ENCODE measurements around the gene DEDD. TPM values are rescaled to one million over a fixed set of nuclear protein-coding genes. Genes with fewer than 3 reads are reported as not detected.

The DEDD gene
- total RNA-seq (2022) = 40.4 and 45.7 TPM in 2 replicates
- Bru-seq, nascent RNA = percentile 80 among the genes with signal in this experiment
- percentile 81 among the genes with signal in this experiment for BruChase-seq, experiment 1, labeled RNA remaining after a 6-hour chase
- percentile 87 among the genes with signal in this experiment for BruChase-seq, experiment 2, labeled RNA remaining after a 2-hour chase
- long read RNA-seq, transcript DEDD-203 (6 exons, 2,300 nt) = minor isoform, 6 of 68 reads
- long read RNA-seq, transcript DEDD-202 (6 exons, 2,345 nt) = major isoform, 45 of 68 reads
- long read RNA-seq, partial matches to known transcripts = 3 of 68 reads
- long read RNA-seq, other reads (novel, unspliced or antisense) = 14 of 68 reads

GRCh38 chr1:161132410-161133219 lies at the start of gene DEDD:
TSS of gene DEDD (minus strand) at chr1:161132667. CDS start at chr1:161124462, 8,205 bp downstream.
- TF ChIP-seq CTCF (IDR thresholded peaks at IDR 0.05; ENCODE audit: unreplicated experiment) = no peak
- H3K36me3 Mint-ChIP-seq (ENCODE audit: insufficient read depth, unreplicated experiment) = peaks cover 13% of the 10 kb centered on the region
- no TSS peak for BruUV-seq (replicated peaks)
- H3K4me1 Mint-ChIP-seq (ENCODE audit: low read depth, unreplicated experiment) = peaks cover 25% of the 10 kb centered on the region
- H3K9me3 Mint-ChIP-seq (ENCODE audit: low read depth, unreplicated experiment) = no peaks in the 10 kb centered on the region
- peak; percentile 94 for DNase-seq
- intact Hi-C loops (cut with micrococcal nuclease; ENCODE audit: unreplicated experiment) = loop anchor here (1.0 to 10.0 kb wide), 3 partner anchors 14 to 408 kb away; partner anchors contain the start of genes NIT1 and PFDN2
- no peak within 1 kb of the TSS for H3K4me3 Mint-ChIP-seq (ENCODE audit: low read depth, unreplicated experiment)
- CTCF ChIA-PET = interaction anchor here (0.5 to 1.7 kb wide), 13 partner anchors 9 to 174 kb away, joined by 3 to 10 read pairs (median 4); partner anchors contain the start of genes F11R, NIT1, PFDN2 and PPOX
- H3K27me3 Mint-ChIP-seq (ENCODE audit: unreplicated experiment) = no peaks in the 10 kb centered on the region
- no peak within 1 kb of the TSS for H3K27ac Mint-ChIP-seq (ENCODE audit: unreplicated experiment)

GRCh38 chr1:161182214-161182613 lies 49.7 kb upstream of the DEDD start:
- H3K27me3 Mint-ChIP-seq (ENCODE audit: unreplicated experiment) = no peaks in the 10 kb centered on the region
- CTCF ChIA-PET = interaction anchor here (1.4 kb wide), 1 partner anchor 44 kb away, joined by 4 read pairs; the partner anchor contains the start of gene TOMM40L

GRCh38 chr1:161180639-161181038 lies 48.2 kb upstream of the DEDD start:
- BruUV-seq (replicated peaks) = no TSS peak
- CTCF ChIA-PET = no interaction called here
- H3K27ac Mint-ChIP-seq (ENCODE audit: unreplicated experiment) = no peak overlapping the region
- no peaks in the 10 kb centered on the region for H3K27me3 Mint-ChIP-seq (ENCODE audit: unreplicated experiment)
- no peak for DNase-seq
- H3K9me3 Mint-ChIP-seq (ENCODE audit: low read depth, unreplicated experiment) = no peaks in the 10 kb centered on the region
- no peak for TF ChIP-seq CTCF (IDR thresholded peaks at IDR 0.05; ENCODE audit: unreplicated experiment)
- peaks cover 19% of the 10 kb centered on the region for H3K36me3 Mint-ChIP-seq (ENCODE audit: insufficient read depth, unreplicated experiment)
- no peak overlapping the region for H3K4me3 Mint-ChIP-seq (ENCODE audit: low read depth, unreplicated experiment)
- intact Hi-C loops (cut with micrococcal nuclease; ENCODE audit: unreplicated experiment) = no loop called here
- peaks cover 42% of the 10 kb centered on the region for H3K4me1 Mint-ChIP-seq (ENCODE audit: low read depth, unreplicated experiment)

More at GRCh38 chr1:161182214-161182613, 49.7 kb upstream of the DEDD start:
- no peak overlapping the region for H3K4me3 Mint-ChIP-seq (ENCODE audit: low read depth, unreplicated experiment)
- H3K9me3 Mint-ChIP-seq (ENCODE audit: low read depth, unreplicated experiment) = no peaks in the 10 kb centered on the region
- no peak for TF ChIP-seq CTCF (IDR thresholded peaks at IDR 0.05; ENCODE audit: unreplicated experiment)
- no peak for DNase-seq
- H3K4me1 Mint-ChIP-seq (ENCODE audit: low read depth, unreplicated experiment) = peaks cover 30% of the 10 kb centered on the region
- peaks cover 7% of the 10 kb centered on the region for H3K36me3 Mint-ChIP-seq (ENCODE audit: insufficient read depth, unreplicated experiment)
- peak overlapping the region; percentile 48 for H3K27ac Mint-ChIP-seq (ENCODE audit: unreplicated experiment)
- BruUV-seq (replicated peaks) = no TSS peak
- intact Hi-C loops (cut with micrococcal nuclease; ENCODE audit: unreplicated experiment) = no loop called here

- intact Hi-C loops (cut with micrococcal nuclease; ENCODE audit: unreplicated experiment) = no loop called here
- Mint-ChIP-seq H3K4me3 (ENCODE audit: low read depth, unreplicated experiment) (no peak overlapping the region), H3K9me3 (ENCODE audit: low read depth, unreplicated experiment) (no peaks in the 10 kb centered on the region), H3K27ac (ENCODE audit: unreplicated experiment) (no peak overlapping the region), H3K4me1 (ENCODE audit: low read depth, unreplicated experiment) (peaks cover 45% of the 10 kb centered on the region), H3K27me3 (ENCODE audit: unreplicated experiment) (no peaks in the 10 kb centered on the region), H3K36me3 (ENCODE audit: insufficient read depth, unreplicated experiment) (peaks cover 19% of the 10 kb centered on the region)
- no TSS peak for BruUV-seq (replicated peaks)
- CTCF ChIA-PET = no interaction called here
- no peak for DNase-seq
- TF ChIP-seq CTCF (IDR thresholded peaks at IDR 0.05; ENCODE audit: unreplicated experiment) = no peak
Measured at GRCh38 chr1:161179698-161180097, 47.2 kb upstream of the DEDD start.
